B cell (primary cell): ENCODE measurements around the gene DACT2. TPM values are rescaled to one million over a fixed set of nuclear protein-coding genes. Genes with fewer than 3 reads are reported as not detected.

Experiments
- ATAC-seq: fragments of 200-7000 bp; cut with Tn5 transposase; one replicate; pipeline ENCODE4 v1.10.0; 2021; ENCODE audit warnings: low read depth, mild to moderate bottlenecking, moderate number of reproducible peaks, moderate library complexity
- CTCF ChIA-PET: fragments of 350-600 bp; sonication (Branson Sonifier 250); formaldehyde crosslinking; loops from one replicate; lab custom pipeline; 2021; ENCODE audit warnings: antibody characterized with exemption, inconsistent platforms; lab: Charles Lee
- POLR2A ChIA-PET: fragments of 350-600 bp; sonication (Branson Sonifier 250); formaldehyde crosslinking; loops from one replicate; lab custom pipeline; 2021; ENCODE audit warnings: antibody characterized with exemption; lab: Charles Lee
- DNase-seq: peaks from one replicate; pipeline ENCODE4 v3.0.0; 2013
- H2AFZ ChIP-seq: 2 replicates; pipeline ENCODE4 v1.6.1; 2012; ENCODE audit warnings: mild to moderate bottlenecking, low read depth, low read length; ENCODE audit not compliant: insufficient read depth, poor library complexity, severe bottlenecking
- H3K27ac ChIP-seq, 2 donors: 1 replicate in 1 of 2; 2 replicates in 1 of 2; pipeline ENCODE4 v1.5.1; 2012 to 2013; ENCODE audit warnings: low read length in 2 of 2, mild to moderate bottlenecking in 2 of 2, moderate library complexity in 1 of 2
- H3K27me3 ChIP-seq, 4 experiments: fragments of 200-600 bp in 1 of 4; sonication (generic) in 1 of 4; replicated peaks in 1 of 4; 1 replicate in 2 of 4; 2 replicates in 2 of 4; pipeline versions ENCODE4 v1.6.1 to v1.7.0; 2013 to 2016; ENCODE audit warnings: low read length in 3 of 4, mild to moderate bottlenecking in 2 of 4, mixed read lengths in 1 of 4, moderate library complexity in 1 of 4; ENCODE audit not compliant: insufficient read depth in 4 of 4, control insufficient read depth in 3 of 4; ENCODE audit errors: control extremely low read depth in 1 of 4
- H3K36me3 ChIP-seq, 2 experiments: replicated peaks in 1 of 2; 1 replicate in 1 of 2; 2 replicates in 1 of 2; pipeline versions ENCODE4 v1.6.1 to v1.7.1; 2013; ENCODE audit warnings: low read length in 1 of 2; ENCODE audit not compliant: insufficient read depth in 2 of 2, control insufficient read depth in 1 of 2; ENCODE audit errors: control extremely low read depth in 1 of 2, extremely low read depth in 1 of 2
- H3K4me1 ChIP-seq, 2 donors: fragments of 200-600 bp in 1 of 2; sonication (generic) in 1 of 2; 1 replicate in 1 of 2; 2 replicates in 1 of 2; pipeline versions ENCODE4 v1.5.1 to v1.6.1; 2013 to 2017; ENCODE audit warnings: low read length in 2 of 2; ENCODE audit not compliant: control insufficient read depth in 2 of 2, insufficient read depth in 2 of 2
- H3K4me2 ChIP-seq: replicated peaks from 2 replicates; pipeline ENCODE3; 2012; ENCODE audit warnings: mild to moderate bottlenecking, low read depth, low read length; ENCODE audit not compliant: poor library complexity, severe bottlenecking
- H3K4me3 ChIP-seq, 5 experiments: fragments of 200-600 bp in 1 of 5; sonication (generic) in 1 of 5; 1 replicate in 3 of 5; 2 replicates in 2 of 5; pipeline versions ENCODE4 v1.5.1 to v1.7.0; 2011 to 2016; ENCODE audit warnings: low read length in 4 of 5, mild to moderate bottlenecking in 4 of 5, low read depth in 2 of 5, control low read depth in 1 of 5, moderate library complexity in 1 of 5; ENCODE audit not compliant: insufficient read depth in 1 of 5; ENCODE audit errors: control extremely low read depth in 1 of 5, extremely low read depth in 1 of 5
- H3K79me2 ChIP-seq: fragments of 200-600 bp; sonication (generic); one replicate; pipeline ENCODE4 v1.6.0; 2016; ENCODE audit warnings: low read length; ENCODE audit not compliant: control insufficient read depth, insufficient read depth
- H3K9ac ChIP-seq: fragments of 200-600 bp; sonication (generic); 2 replicates; pipeline ENCODE4 v1.6.1; 2017; ENCODE audit warnings: mild to moderate bottlenecking, low read length, moderate library complexity
- H3K9me3 ChIP-seq, 3 donors: one replicate each; pipeline versions ENCODE4 v1.6.1 to v1.7.1; 2013; ENCODE audit warnings: low read length in 2 of 3; ENCODE audit not compliant: control insufficient read depth in 2 of 3, insufficient read depth in 1 of 3; ENCODE audit errors: control extremely low read depth in 1 of 3
- H4K20me1 ChIP-seq: 2 replicates; pipeline ENCODE4 v1.6.0; 2012; ENCODE audit warnings: mild to moderate bottlenecking, low read length; ENCODE audit not compliant: insufficient read depth, control insufficient read depth, poor library complexity, severe bottlenecking
- H3K27ac Mint-ChIP-seq: one replicate; pipeline ENCODE4 v1.8.0; 2021; ENCODE audit warnings: mixed read lengths
- H3K27me3 Mint-ChIP-seq: one replicate; pipeline ENCODE4 v1.8.0; 2021; ENCODE audit warnings: mixed read lengths
- H3K4me1 Mint-ChIP-seq: one replicate; pipeline ENCODE4 v1.8.0; 2021; ENCODE audit warnings: mixed read lengths
- H3K4me3 Mint-ChIP-seq: one replicate; pipeline ENCODE4 v1.8.0; 2021; ENCODE audit warnings: mixed read lengths
- H3K9me3 Mint-ChIP-seq: one replicate; pipeline ENCODE4 v1.8.0; 2022; ENCODE audit warnings: mixed read lengths; ENCODE audit not compliant: insufficient read depth
- EZH2 ChIP-seq: IDR thresholded peaks from 2 replicates; pipeline ENCODE4 v1.6.1; 2012; ENCODE audit warnings: borderline replicate concordance, low read depth, mild to moderate bottlenecking, moderate library complexity, low read length; ENCODE audit not compliant: insufficient read depth, poor library complexity, severe bottlenecking
- WGBS: methylation state at CpG from one replicate; pipeline ENCODE4 v1.1.5; 2013; ENCODE audit warnings: missing lambda C conversion rate; ENCODE audit not compliant: insufficient coverage; 5-methylcytosine and 5-hydroxymethylcytosine counted together
- intact Hi-C: fragments of 100-400 bp; cut with micrococcal nuclease; formaldehyde crosslinking; loops from one replicate; pipeline ENCODE4 v1.10.0; 2022
- polyA plus RNA-seq: library from polyadenylated mRNA; depleted of rRNA; stranded (reverse); fragments of >200 nt; gene quantifications from 2 replicates; pipeline ENCODE4 v1.2.3, GENCODE V29; 2012
- total RNA-seq, 2 donors: library from RNA; stranded (reverse); fragments of 120-200 nt in 1 of 2; gene quantifications; 1 replicate in 1 of 2; 2 replicates in 1 of 2; pipeline versions ENCODE4 v1.2.3 to v1.2.4, GENCODE V29; 2013 to 2022
- TF ChIP-seq, protein P1 (sequence below): fragments of 200-600 bp; IDR thresholded peaks from one replicate; pipeline ENCODE4 v1.8.0; 2022; ENCODE audit warnings: antibody characterized with exemption, mild to moderate bottlenecking

The DACT2 gene
- total and polyA plus RNA-seq, 2 donors (not counting 1 experiment from before 2014, with no cell fraction given): not detected

GRCh38 chr6:168336967-168337366 is 17.4 kb upstream of the DACT2 start:
- intact Hi-C loops: no loop called here
- no peaks in the 10 kb centered on the region for H3K79me2 ChIP-seq
- Mint-ChIP-seq H3K9me3 (no peaks in the 10 kb centered on the region), H3K4me3 (no peak overlapping the region), H3K4me1 (no peaks in the 10 kb centered on the region), H3K27me3 (no peaks in the 10 kb centered on the region), H3K27ac (no peak overlapping the region)
- TF ChIP-seq, protein P1, sequence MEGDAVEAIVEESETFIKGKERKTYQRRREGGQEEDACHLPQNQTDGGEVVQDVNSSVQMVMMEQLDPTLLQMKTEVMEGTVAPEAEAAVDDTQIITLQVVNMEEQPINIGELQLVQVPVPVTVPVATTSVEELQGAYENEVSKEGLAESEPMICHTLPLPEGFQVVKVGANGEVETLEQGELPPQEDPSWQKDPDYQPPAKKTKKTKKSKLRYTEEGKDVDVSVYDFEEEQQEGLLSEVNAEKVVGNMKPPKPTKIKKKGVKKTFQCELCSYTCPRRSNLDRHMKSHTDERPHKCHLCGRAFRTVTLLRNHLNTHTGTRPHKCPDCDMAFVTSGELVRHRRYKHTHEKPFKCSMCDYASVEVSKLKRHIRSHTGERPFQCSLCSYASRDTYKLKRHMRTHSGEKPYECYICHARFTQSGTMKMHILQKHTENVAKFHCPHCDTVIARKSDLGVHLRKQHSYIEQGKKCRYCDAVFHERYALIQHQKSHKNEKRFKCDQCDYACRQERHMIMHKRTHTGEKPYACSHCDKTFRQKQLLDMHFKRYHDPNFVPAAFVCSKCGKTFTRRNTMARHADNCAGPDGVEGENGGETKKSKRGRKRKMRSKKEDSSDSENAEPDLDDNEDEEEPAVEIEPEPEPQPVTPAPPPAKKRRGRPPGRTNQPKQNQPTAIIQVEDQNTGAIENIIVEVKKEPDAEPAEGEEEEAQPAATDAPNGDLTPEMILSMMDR: no peak
- TF ChIP-seq EZH2: no peak
- DNase-seq (no peak), ATAC-seq (no peak)
- POLR2A ChIA-PET: no interaction called here
- H3K9ac ChIP-seq: no peak overlapping the region
- no peak overlapping the region for H2AFZ ChIP-seq
- no peaks in the 10 kb centered on the region for H3K36me3 ChIP-seq
- H3K27me3 ChIP-seq: no peaks in the 10 kb centered on the region
- CTCF ChIA-PET: no interaction called here
- H3K27ac ChIP-seq: no peak overlapping the region
- no peak overlapping the region for H3K4me2 ChIP-seq
- no peaks in the 10 kb centered on the region for H4K20me1 ChIP-seq
- no peaks in the 10 kb centered on the region for H3K4me1 ChIP-seq
- WGBS: no CpG with 5 or more reads among the region's 4 CpGs
- H3K4me3 ChIP-seq: no peak overlapping the region
- H3K9me3 ChIP-seq: peaks cover 0 to 15% (median 0%) of the 10 kb centered on the region in 3 donors

DNA sequence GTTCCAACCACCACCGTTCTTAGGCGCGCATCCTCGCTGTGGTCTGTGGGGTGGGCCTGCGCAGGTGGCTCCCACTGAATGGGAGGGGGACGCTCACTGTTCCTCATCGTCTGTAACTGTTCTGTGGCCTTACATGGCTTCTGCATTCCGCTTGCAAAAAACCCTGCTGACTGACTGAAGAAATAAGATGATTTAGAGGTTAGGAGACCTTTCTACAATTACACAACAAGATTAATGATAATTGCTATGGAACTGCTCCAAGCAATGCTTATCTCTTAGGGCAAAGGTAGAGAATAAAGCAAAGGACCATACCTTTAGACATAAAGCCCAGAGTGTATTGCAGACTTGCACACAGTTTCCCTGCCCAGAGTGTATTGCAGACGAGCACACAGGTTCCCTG is 14.4 kb upstream of the DACT2 start:
- no peak overlapping the region for H3K4me3 ChIP-seq
- no peak overlapping the region for H2AFZ ChIP-seq
- no peaks in the 10 kb centered on the region for H3K4me1 ChIP-seq
- intact Hi-C loops: no loop called here
- H3K27me3 ChIP-seq: no peaks in the 10 kb centered on the region
- Mint-ChIP-seq H3K27ac (no peak overlapping the region), H3K4me3 (no peak overlapping the region), H3K9me3 (no peaks in the 10 kb centered on the region), H3K4me1 (no peaks in the 10 kb centered on the region), H3K27me3 (peaks cover 14% of the 10 kb centered on the region)
- no peaks in the 10 kb centered on the region for H4K20me1 ChIP-seq
- no peak for ATAC-seq
- no peak overlapping the region for H3K9ac ChIP-seq
- H3K27ac ChIP-seq: no peak overlapping the region
- H3K4me2 ChIP-seq: no peak overlapping the region
- no peaks in the 10 kb centered on the region for H3K36me3 ChIP-seq
- peaks cover 0 to 12% (median 0%) of the 10 kb centered on the region in 3 donors for H3K9me3 ChIP-seq
- 96% methylated on average over 6 of the region's 9 CpGs for WGBS
- TF ChIP-seq, protein P1: no peak
- TF ChIP-seq EZH2: no peak
- ChIA-PET POLR2A (no interaction called here), CTCF (no interaction called here)
- DNase-seq: no peak
- H3K79me2 ChIP-seq: no peaks in the 10 kb centered on the region
